K562 (cell line): ENCODE measurements around the gene CDK11B.
"Not testable (repeated sequence)": the region's sequence is repeated elsewhere in the genome, so short reads cannot be mapped to it uniquely, and the experiment has no call there.

ENCODE experiments used
- CTCF ChIP-seq, 3 experiments: IDR thresholded peaks in 2 of 3; conservative IDR thresholded peaks in 1 of 3; 2 replicates each; pipeline ENCODE4 v1.5.1; 2011 to 2012; ENCODE audit warnings: low read length in 3 of 3, mild to moderate bottlenecking in 3 of 3, control low read depth in 2 of 3, improper control_type of control experiment in 1 of 3, inconsistent platforms in 1 of 3, low read depth in 1 of 3, mixed read lengths in 1 of 3, moderate library complexity in 1 of 3; ENCODE audit not compliant: insufficient read depth in 2 of 3
- EZH2 ChIP-seq: IDR thresholded peaks from 2 replicates; pipeline ENCODE4 v1.6.1; 2012; ENCODE audit warnings: low read depth, mild to moderate bottlenecking, inconsistent platforms, low read length, borderline replicate concordance
- FOS ChIP-seq: IDR thresholded peaks from 3 replicates; pipeline ENCODE4 v1.6.1; 2011; ENCODE audit not compliant: insufficient read length; ENCODE audit errors: extremely low read depth
- MEIS2 ChIP-seq: fragments of 450-650 bp; IDR thresholded peaks from 2 replicates; pipeline ENCODE4 v1.6.1; 2014; ENCODE audit warnings: mild to moderate bottlenecking; ENCODE audit not compliant: partially characterized antibody
- POU5F1 ChIP-seq: fragments of 150-350 bp; IDR thresholded peaks from 2 replicates; pipeline ENCODE4 v1.6.1; 2014; ENCODE audit warnings: borderline replicate concordance, low read length, low read depth, mild to moderate bottlenecking; ENCODE audit not compliant: partially characterized antibody
- ZNF3 ChIP-seq: fragments of 250-450 bp; sonication (Bioruptor Pico); IDR thresholded peaks from 2 replicates; pipeline ENCODE4 v1.5.0; 2021; ENCODE audit warnings: mild to moderate bottlenecking, moderate library complexity
- ZNF586 ChIP-seq: fragments of 450-650 bp; formaldehyde crosslinking; conservative IDR thresholded peaks from 2 replicates; pipeline ENCODE4 v1.4.0; 2020; ENCODE audit warnings: mild to moderate bottlenecking, moderate library complexity

- not testable (repeated sequence) for TF ChIP-seq FOS; CTCF (IDR thresholded peaks at IDR 0.05 in 2 of 3, conservative IDR thresholded peaks at IDR 0.05 in 1 of 3; ENCODE audit: insufficient read depth in 2 of 3, low read depth in 1 of 3, low read length in 3 of 3); ZNF3; MEIS2; POU5F1; EZH2; ZNF586 (CRISPR knock-in tag)
These were observed 43.7 kb upstream of the CDK11B start for GRCh38 chr1:1702506-1702905.
